ENCODE results near the gene CORO1C. TPM values are rescaled to one million over a fixed set of nuclear protein-coding genes. Genes with fewer than 3 reads are reported as not detected.
A peak's percentile ranks its signal among the peaks of the same experiment; 100 is the strongest.

The CORO1C gene
- total RNA-seq, 2 donors from 2014 or later, result 59.6 to 70.7 TPM

GRCh38 chr12:108610856-108611605 is 120.3 kb downstream of the CORO1C start:
- Histone ChIP-seq H3K27me3 (no peaks in the 10 kb centered on the region), H3K4me1 (peaks cover 0 to 12% of the 10 kb centered on the region in 2 donors), H3K27ac (no peak overlapping the region), H3K9me3 (no peaks in the 10 kb centered on the region), H3K36me3 (no peaks in the 10 kb centered on the region), H3K4me3 (no peak overlapping the region)
- DNase-seq (ENCODE audit: low spot score), result no peak
- TF ChIP-seq CTCF (IDR thresholded peaks at IDR 0.05), result no peak

- TF ChIP-seq CTCF (IDR thresholded peaks at IDR 0.05), result no peak
- H3K9me3 ChIP-seq, result no peaks in the 10 kb centered on the region
- H3K27me3 ChIP-seq, result no peaks in the 10 kb centered on the region
- H3K27ac ChIP-seq, result no peak overlapping the region
- H3K36me3 ChIP-seq, result no peaks in the 10 kb centered on the region
- DNase-seq (ENCODE audit: low spot score), result no peak
- peaks cover 0 to 12% of the 10 kb centered on the region in 2 donors for H3K4me1 ChIP-seq
- no peak overlapping the region for H3K4me3 ChIP-seq
Observed at GRCh38 chr12:108610336-108610815, 120.9 kb downstream of the CORO1C start.

GRCh38 chr12:108609537-108610335 is 121.6 kb downstream of the CORO1C start:
- Histone ChIP-seq H3K4me3 (no peak overlapping the region), H3K9me3 (no peaks in the 10 kb centered on the region)

GRCh38 chr12:108608616-108609015 is 122.7 kb downstream of the CORO1C start:
- Histone ChIP-seq H3K9me3 (no peaks in the 10 kb centered on the region), H3K36me3 (no peaks in the 10 kb centered on the region), H3K27ac (no peak overlapping the region), H3K4me3 (no peak overlapping the region), H3K27me3 (no peaks in the 10 kb centered on the region), H3K4me1 (peaks cover 0 to 12% of the 10 kb centered on the region in 2 donors)
- DNase-seq (ENCODE audit: low spot score), result no peak
- TF ChIP-seq CTCF (IDR thresholded peaks at IDR 0.05), result no peak

More at GRCh38 chr12:108609537-108610335, 121.6 kb downstream of the CORO1C start:
- TF ChIP-seq CTCF (IDR thresholded peaks at IDR 0.05), result no peak
- no peak overlapping the region for H3K27ac ChIP-seq
- H3K27me3 ChIP-seq, result no peaks in the 10 kb centered on the region
- no peaks in the 10 kb centered on the region for H3K36me3 ChIP-seq
- peak; percentile 79 for DNase-seq (ENCODE audit: low spot score)
- H3K4me1 ChIP-seq, result peaks cover 0 to 12% of the 10 kb centered on the region in 2 donors

GRCh38 chr12:108607981-108608600 is 123.2 kb downstream of the CORO1C start:
- no peak for TF ChIP-seq CTCF (IDR thresholded peaks at IDR 0.05)
- Histone ChIP-seq H3K9me3 (no peaks in the 10 kb centered on the region), H3K27ac (no peak overlapping the region), H3K4me3 (no peak overlapping the region), H3K36me3 (no peaks in the 10 kb centered on the region), H3K27me3 (no peaks in the 10 kb centered on the region), H3K4me1 (peaks cover 0 to 12% of the 10 kb centered on the region in 2 donors)
- no peak for DNase-seq (ENCODE audit: low spot score)

Measured in right atrium auricular region (tissue), 2 donors.